ENCODE results near the gene FAM3C.
A peak's percentile ranks its signal among the peaks of the same experiment; 100 is the strongest.

FAM3C gene

GRCh38 chr7:121410829-121411596, 14.9 kb upstream of the FAM3C start:
- no peak for DNase-seq

DNA sequence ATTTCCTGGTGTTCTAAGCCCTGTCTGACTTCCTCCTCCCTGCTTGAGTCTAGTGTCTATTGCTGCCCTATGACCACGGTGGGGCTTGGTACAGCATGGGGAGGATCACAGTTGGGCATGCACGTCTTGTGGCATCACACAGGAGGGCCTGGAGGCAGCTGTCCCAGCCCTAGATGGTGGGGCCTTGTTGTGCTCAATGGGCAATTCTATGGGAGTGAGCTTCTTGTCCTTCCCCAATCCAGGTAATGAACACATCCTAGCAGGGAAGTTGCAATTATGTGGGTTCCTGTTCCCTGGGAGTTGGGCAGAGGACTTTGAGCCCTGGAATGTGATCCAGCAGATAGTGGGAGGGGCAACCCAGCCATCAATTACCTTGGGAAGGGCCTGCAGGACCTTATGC, 10.8 kb upstream of the FAM3C start:
- DNase-seq, result no peak

DNA sequence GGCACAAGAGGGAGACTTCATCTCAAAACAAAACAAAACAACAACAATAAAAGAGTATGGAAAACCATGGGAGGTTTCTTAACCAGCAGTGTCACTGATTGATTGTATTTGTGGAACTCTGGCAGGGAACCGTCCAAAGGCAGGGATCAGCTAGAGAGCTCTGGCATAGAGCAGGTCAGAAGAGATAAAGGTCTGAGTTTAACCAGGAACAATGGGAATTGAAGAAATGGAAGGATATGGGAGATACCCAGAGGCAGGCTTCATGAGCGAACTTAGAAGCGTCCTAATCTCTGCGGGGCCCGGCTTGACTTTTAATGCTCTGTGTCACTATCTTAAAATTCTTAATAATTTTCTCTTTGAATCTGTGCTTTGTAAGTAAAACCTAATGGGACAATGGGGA, 10.4 kb upstream of the FAM3C start:
- no peak for DNase-seq

GRCh38 chr7:121404348-121404747, 8.2 kb upstream of the FAM3C start:
- no peak for DNase-seq

DNA sequence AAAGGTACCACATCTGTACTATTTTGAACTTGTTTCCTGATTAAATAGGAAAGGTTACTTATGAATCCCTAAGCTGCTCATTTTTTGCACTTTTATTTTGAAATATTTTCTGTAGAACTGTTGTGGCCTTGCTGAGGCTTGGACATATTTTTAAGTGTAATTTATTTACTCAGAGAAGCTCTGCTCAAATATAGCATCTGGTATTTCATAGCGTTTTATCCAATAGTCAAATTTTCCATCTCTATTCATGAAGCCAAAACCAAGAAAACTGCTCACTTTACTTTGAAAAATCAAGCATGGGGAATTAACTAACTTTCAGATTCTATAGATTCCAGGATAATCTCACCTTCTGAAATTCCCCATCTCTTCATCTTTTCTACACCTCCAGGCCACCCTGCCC, 6.6 kb upstream of the FAM3C start:
- DNase-seq, result no peak

GRCh38 chr7:121401896-121402295, 5.8 kb upstream of the FAM3C start:
- no peak for DNase-seq

DNA sequence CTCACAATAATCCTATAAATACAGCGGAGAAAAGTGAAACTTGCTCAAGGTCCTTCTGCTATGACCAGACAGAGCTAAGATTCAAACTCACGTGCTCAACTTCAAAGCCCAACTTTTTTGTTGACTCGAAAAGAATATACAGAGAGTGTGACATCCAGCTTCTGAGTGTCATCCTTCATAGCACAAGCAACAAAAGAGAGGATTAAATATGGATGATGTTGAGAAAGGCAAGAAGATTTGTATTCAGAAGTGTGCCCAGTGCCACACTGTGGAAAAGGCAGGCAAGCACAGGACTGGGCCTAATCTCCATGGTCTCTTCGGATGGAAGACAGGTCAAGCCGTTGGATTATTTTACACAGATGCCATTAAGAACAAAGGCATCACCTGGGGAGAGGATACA, 2.1 kb upstream of the FAM3C start:
- DNase-seq, result peak in 1 of 2 experiments; percentile 21

- DNase-seq, result no peak
Observed at GRCh38 chr7:121397822-121398221, 1.7 kb upstream of the FAM3C start.

- DNase-seq, result no peak
Observed at GRCh38 chr7:121397361-121397760, 1.3 kb upstream of the FAM3C start.

- peak in 1 of 2 experiments; percentile 15 for DNase-seq
Observed at GRCh38 chr7:121395494-121395960, 581 bp downstream of the FAM3C start.

DNA sequence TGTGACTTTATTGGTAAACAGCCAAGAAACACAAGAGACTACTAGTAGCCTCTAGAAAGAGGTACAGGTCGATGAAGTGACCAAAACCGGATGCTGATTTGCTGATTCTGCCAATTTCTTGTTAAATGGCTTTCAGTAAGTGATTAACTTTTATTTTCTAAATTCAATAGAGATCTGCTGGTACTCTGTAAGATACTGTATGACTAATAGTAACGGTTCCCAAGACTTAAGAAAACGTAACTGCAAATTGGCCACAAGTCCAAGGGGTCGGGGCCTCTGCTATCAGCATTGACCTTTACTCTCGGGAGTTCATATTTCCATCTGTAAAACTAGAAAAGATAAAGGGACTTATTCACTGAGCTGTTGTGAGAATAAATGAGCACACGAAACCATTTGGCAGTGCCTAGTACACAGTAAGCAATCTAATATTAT, 1.4 kb downstream of the FAM3C start:
- no peak for DNase-seq

- no peak for DNase-seq
Observed at GRCh38 chr7:121393005-121393366, 3.1 kb downstream of the FAM3C start.

GRCh38 chr7:121392277-121393004, 3.7 kb downstream of the FAM3C start:
- no peak for DNase-seq

GRCh38 chr7:121391686-121392085, 4.4 kb downstream of the FAM3C start:
- no peak for DNase-seq

DNA sequence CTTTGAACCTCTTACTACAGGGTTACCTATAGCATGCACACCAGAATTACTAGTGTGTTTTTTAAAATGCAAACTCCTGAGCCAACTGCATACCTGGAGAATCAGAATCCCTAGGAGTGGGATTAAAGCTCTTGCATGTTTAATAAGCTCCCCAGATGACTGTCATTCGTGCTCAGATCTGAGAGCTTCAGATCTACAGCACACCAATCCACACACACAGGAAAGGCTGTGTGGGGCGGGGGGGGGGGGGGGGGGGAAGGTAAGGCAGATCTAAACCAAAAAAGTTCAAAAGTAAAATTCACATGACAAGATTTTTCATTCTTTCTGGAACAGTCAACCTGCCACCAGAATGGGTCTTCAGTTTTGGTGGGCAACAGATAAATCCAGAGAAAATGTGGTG, 5.5 kb downstream of the FAM3C start:
- no peak for DNase-seq

GRCh38 chr7:121390109-121390508, 6.0 kb downstream of the FAM3C start:
- no peak for DNase-seq

GRCh38 chr7:121388950-121389349, 7.2 kb downstream of the FAM3C start:
- DNase-seq, result no peak

GRCh38 chr7:121385800-121386179, 10.3 kb downstream of the FAM3C start:
- no peak for DNase-seq

GRCh38 chr7:121385056-121385799, 10.9 kb downstream of the FAM3C start:
- no peak for DNase-seq

DNA sequence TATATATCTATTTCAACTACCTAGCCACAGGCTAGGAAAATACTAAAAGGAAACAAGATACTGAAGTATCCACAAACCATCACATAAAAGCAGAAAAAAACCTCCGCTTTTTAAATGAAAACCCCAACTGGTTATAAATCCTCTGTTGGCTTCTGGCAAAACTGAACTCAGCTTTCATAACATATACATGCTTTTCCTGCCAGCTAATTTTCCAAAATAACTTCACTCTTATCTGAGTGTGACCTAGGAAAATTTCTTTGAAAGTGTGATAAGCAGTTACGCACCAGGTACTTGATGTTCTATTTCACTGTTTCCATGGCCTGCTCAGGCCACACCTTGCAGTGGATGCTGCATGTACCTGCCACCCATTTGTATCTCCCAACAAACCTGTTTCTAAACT, 11.8 kb downstream of the FAM3C start:
- DNase-seq, result no peak

GRCh38 chr7:121383235-121383910, 12.7 kb downstream of the FAM3C start:
- DNase-seq, result no peak

DNA sequence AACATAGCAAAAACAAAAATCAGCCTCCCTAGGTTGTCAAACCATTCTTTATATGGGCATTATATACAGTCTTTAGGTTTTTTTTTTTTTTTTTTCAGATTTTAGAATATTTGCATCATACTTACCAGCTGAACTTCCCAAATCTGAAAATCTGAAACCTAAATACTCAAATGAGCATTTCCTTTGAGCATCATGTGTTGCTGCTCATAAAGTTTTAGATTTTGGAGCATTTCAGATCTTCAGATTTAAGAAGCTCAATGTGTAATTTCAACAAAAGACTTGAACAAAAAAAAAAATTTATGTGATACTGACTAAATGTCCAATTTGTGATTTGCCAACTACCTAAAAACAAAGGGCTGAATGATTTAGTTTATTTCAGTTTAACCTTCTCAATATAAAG, 13.6 kb downstream of the FAM3C start:
- DNase-seq, result no peak

GRCh38 chr7:121379930-121380329, 16.2 kb downstream of the FAM3C start:
- no peak for DNase-seq
